ENCODE measurements around the gene KCNJ4. TPM values are rescaled to one million over a fixed set of nuclear protein-coding genes. Genes with fewer than 3 reads are reported as not detected.
A peak's percentile ranks its signal among the peaks of the same experiment; 100 is the strongest.

Gene KCNJ4
- total and polyA plus RNA-seq, 10 of the 15 experiments (the other 5 are each of a cell fraction or from before 2014, with no cell fraction given), result not detected

DNA sequence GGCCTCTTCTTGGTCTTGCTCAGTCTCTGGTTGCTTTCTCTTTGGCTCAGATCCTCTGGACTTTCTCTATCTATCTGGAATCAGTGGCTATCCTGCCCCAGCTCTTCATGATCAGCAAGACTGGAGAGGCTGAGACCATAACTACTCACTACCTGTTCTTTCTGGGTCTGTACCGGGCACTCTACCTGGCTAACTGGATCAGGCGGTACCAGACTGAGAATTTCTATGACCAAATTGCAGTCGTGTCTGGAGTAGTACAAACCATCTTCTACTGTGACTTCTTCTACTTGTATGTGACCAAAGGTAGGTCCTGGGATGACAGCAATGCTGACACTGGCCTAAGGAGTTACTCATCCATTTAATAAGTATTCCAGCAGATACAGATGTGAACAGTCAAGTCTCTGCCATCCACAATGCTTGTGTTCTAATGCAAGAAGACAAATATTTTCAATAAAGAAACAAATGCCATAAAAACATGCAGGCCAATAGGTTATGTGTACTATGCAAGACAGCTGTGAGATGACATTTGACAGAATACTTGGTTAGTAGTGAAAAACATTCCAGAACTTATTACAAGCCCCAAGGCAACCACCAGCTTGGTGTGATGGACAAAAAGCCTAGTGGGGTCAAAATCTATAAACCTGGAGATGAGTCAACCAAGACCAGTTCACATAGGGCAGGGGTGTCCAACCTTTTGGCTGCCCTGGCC, 26.3 kb upstream of the KCNJ4 start:
- in situ Hi-C loops (cut with MboI) (no loop called here), intact Hi-C loops (cut with micrococcal nuclease; ENCODE audit: unreplicated experiment) (loop anchor here (10.0 kb wide), 1 partner anchor 427 kb away; the partner anchor contains the start of gene PICK1)
- BruUV-seq (replicated peaks), result no TSS peak
- ChIA-PET SMC1A (ENCODE audit: uncharacterized antibody, unreplicated experiment) (interaction anchor here (1.6 kb wide), 1 partner anchor 10 kb away, joined by 6 read pairs; no protein-coding TSS in a partner anchor), RAD21 (ENCODE audit: unreplicated experiment) (no interaction called here), CTCF (interaction anchor here (0.6 kb wide), 1 partner anchor 591 kb away, joined by 3 read pairs; no protein-coding TSS in a partner anchor), POLR2A (interaction anchor here (0.5 kb wide), 1 partner anchor 21 kb away, joined by 4 read pairs; no protein-coding TSS in a partner anchor)
- FAIRE-seq, result no peak
- no peak overlapping the region for H3K4me3 ChIP-seq
- H3K27ac ChIP-seq (ENCODE audit: control insufficient read depth, insufficient read depth), result no peak overlapping the region
- no peak for DNase-seq (ENCODE audit: low read depth, low spot score)
- 98% methylated on average over 3 of the region's 3 CpGs for WGBS (ENCODE audit: insufficient coverage, insufficient replicate concordance, low lambda C conversion rate, missing lambda C conversion rate)
- no peaks in the 10 kb centered on the region; the same call in 1 of the 2 replicates for H4K20me1 ChIP-seq (ENCODE audit: control insufficient read depth, insufficient read depth)
- no peaks in the 10 kb centered on the region for H3K79me2 ChIP-seq (ENCODE audit: control insufficient read depth, insufficient read depth, low read length)
- peaks cover 9 to 32% of the 10 kb centered on the region in 2 experiments for H3K36me3 ChIP-seq (ENCODE audit: control insufficient read depth in 2 of 2, insufficient read depth in 2 of 2, low read length in 1 of 2)
- no peaks in the 10 kb centered on the region for H3K9me3 ChIP-seq (replicated peaks; ENCODE audit: control insufficient read depth, insufficient read depth, low read length)
- H3K9ac ChIP-seq (ENCODE audit: control insufficient read depth, insufficient read depth, low read length), result no peak overlapping the region
- H3K27me3 ChIP-seq (replicated peaks in 1 of 2; ENCODE audit: control insufficient read depth in 2 of 2, insufficient read depth in 2 of 2, low read length in 1 of 2), result no peaks in the 10 kb centered on the region
- H2AFZ ChIP-seq (ENCODE audit: control insufficient read depth, low read depth, low read length), result no peak overlapping the region
- ATAC-seq, result no peak; the same call in 2 of the 3 replicates
- no peaks in the 10 kb centered on the region for H3K4me1 ChIP-seq (ENCODE audit: control insufficient read depth, insufficient read depth, low read length)
- H3K4me2 ChIP-seq (ENCODE audit: control insufficient read depth, insufficient read depth), result no peak overlapping the region
- TF ChIP-seq, protein P1, sequence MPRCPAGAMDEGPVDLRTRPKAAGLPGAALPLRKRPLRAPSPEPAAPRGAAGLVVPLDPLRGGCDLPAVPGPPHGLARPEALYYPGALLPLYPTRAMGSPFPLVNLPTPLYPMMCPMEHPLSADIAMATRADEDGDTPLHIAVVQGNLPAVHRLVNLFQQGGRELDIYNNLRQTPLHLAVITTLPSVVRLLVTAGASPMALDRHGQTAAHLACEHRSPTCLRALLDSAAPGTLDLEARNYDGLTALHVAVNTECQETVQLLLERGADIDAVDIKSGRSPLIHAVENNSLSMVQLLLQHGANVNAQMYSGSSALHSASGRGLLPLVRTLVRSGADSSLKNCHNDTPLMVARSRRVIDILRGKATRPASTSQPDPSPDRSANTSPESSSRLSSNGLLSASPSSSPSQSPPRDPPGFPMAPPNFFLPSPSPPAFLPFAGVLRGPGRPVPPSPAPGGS (IDR thresholded peaks at IDR 0.05; ENCODE audit: borderline replicate concordance, insufficient read depth, low read depth, low read length, poor library complexity, severe bottlenecking), result peak; percentile 31
- no peak for TF ChIP-seq ZNF274 (IDR thresholded peaks at IDR 0.05; ENCODE audit: insufficient read depth, insufficient read length)
- TF ChIP-seq, protein P2, sequence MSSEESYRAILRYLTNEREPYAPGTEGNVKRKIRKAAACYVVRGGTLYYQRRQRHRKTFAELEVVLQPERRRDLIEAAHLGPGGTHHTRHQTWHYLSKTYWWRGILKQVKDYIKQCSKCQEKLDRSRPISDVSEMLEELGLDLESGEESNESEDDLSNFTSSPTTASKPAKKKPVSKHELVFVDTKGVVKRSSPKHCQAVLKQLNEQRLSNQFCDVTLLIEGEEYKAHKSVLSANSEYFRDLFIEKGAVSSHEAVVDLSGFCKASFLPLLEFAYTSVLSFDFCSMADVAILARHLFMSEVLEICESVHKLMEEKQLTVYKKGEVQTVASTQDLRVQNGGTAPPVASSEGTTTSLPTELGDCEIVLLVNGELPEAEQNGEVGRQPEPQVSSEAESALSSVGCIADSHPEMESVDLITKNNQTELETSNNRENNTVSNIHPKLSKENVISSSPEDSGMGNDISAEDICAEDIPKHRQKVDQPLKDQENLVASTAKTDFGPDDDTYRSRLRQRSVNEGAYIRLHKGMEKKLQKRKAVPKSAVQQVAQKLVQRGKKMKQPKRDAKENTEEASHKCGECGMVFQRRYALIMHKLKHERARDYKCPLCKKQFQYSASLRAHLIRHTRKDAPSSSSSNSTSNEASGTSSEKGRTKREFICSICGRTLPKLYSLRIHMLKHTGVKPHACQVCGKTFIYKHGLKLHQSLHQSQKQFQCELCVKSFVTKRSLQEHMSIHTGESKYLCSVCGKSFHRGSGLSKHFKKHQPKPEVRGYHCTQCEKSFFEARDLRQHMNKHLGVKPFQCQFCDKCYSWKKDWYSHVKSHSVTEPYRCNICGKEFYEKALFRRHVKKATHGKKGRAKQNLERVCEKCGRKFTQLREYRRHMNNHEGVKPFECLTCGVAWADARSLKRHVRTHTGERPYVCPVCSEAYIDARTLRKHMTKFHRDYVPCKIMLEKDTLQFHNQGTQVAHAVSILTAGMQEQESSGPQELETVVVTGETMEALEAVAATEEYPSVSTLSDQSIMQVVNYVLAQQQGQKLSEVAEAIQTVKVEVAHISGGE (CRISPR knock-in tag; IDR thresholded peaks at IDR 0.05), result no peak
- no peak for TF ChIP-seq HDGF (IDR thresholded peaks at IDR 0.05)
- TF ChIP-seq POLR2A (IDR thresholded peaks at IDR 0.05; ENCODE audit: low read depth, low read length), result 0 out of 2 replicates have a peak, but pooled peaks have one; percentile 31
- TF ChIP-seq SUZ12 (IDR thresholded peaks at IDR 0.05; ENCODE audit: unreplicated experiment), result no peak
- no peak for TF ChIP-seq NBN (IDR thresholded peaks at IDR 0.05)
- TF ChIP-seq, protein P3, sequence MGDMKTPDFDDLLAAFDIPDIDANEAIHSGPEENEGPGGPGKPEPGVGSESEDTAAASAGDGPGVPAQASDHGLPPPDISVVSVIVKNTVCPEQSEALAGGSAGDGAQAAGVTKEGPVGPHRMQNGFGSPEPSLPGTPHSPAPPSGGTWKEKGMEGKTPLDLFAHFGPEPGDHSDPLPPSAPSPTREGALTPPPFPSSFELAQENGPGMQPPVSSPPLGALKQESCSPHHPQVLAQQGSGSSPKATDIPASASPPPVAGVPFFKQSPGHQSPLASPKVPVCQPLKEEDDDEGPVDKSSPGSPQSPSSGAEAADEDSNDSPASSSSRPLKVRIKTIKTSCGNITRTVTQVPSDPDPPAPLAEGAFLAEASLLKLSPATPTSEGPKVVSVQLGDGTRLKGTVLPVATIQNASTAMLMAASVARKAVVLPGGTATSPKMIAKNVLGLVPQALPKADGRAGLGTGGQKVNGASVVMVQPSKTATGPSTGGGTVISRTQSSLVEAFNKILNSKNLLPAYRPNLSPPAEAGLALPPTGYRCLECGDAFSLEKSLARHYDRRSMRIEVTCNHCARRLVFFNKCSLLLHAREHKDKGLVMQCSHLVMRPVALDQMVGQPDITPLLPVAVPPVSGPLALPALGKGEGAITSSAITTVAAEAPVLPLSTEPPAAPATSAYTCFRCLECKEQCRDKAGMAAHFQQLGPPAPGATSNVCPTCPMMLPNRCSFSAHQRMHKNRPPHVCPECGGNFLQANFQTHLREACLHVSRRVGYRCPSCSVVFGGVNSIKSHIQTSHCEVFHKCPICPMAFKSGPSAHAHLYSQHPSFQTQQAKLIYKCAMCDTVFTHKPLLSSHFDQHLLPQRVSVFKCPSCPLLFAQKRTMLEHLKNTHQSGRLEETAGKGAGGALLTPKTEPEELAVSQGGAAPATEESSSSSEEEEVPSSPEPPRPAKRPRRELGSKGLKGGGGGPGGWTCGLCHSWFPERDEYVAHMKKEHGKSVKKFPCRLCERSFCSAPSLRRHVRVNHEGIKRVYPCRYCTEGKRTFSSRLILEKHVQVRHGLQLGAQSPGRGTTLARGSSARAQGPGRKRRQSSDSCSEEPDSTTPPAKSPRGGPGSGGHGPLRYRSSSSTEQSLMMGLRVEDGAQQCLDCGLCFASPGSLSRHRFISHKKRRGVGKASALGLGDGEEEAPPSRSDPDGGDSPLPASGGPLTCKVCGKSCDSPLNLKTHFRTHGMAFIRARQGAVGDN (IDR thresholded peaks at IDR 0.05), result no peak
- TF ChIP-seq, protein P4, sequence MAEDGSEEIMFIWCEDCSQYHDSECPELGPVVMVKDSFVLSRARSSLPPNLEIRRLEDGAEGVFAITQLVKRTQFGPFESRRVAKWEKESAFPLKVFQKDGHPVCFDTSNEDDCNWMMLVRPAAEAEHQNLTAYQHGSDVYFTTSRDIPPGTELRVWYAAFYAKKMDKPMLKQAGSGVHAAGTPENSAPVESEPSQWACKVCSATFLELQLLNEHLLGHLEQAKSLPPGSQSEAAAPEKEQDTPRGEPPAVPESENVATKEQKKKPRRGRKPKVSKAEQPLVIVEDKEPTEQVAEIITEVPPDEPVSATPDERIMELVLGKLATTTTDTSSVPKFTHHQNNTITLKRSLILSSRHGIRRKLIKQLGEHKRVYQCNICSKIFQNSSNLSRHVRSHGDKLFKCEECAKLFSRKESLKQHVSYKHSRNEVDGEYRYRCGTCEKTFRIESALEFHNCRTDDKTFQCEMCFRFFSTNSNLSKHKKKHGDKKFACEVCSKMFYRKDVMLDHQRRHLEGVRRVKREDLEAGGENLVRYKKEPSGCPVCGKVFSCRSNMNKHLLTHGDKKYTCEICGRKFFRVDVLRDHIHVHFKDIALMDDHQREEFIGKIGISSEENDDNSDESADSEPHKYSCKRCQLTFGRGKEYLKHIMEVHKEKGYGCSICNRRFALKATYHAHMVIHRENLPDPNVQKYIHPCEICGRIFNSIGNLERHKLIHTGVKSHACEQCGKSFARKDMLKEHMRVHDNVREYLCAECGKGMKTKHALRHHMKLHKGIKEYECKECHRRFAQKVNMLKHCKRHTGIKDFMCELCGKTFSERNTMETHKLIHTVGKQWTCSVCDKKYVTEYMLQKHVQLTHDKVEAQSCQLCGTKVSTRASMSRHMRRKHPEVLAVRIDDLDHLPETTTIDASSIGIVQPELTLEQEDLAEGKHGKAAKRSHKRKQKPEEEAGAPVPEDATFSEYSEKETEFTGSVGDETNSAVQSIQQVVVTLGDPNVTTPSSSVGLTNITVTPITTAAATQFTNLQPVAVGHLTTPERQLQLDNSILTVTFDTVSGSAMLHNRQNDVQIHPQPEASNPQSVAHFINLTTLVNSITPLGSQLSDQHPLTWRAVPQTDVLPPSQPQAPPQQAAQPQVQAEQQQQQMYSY (CRISPR knock-in tag; IDR thresholded peaks at IDR 0.05), result no peak
